Measurements from ENCODE around the gene CNOT10.
"Not testable (repeated sequence)": the region's sequence is repeated elsewhere in the genome, so short reads cannot be mapped to it uniquely, and the experiment has no call there.

CNOT10 gene, protein sequence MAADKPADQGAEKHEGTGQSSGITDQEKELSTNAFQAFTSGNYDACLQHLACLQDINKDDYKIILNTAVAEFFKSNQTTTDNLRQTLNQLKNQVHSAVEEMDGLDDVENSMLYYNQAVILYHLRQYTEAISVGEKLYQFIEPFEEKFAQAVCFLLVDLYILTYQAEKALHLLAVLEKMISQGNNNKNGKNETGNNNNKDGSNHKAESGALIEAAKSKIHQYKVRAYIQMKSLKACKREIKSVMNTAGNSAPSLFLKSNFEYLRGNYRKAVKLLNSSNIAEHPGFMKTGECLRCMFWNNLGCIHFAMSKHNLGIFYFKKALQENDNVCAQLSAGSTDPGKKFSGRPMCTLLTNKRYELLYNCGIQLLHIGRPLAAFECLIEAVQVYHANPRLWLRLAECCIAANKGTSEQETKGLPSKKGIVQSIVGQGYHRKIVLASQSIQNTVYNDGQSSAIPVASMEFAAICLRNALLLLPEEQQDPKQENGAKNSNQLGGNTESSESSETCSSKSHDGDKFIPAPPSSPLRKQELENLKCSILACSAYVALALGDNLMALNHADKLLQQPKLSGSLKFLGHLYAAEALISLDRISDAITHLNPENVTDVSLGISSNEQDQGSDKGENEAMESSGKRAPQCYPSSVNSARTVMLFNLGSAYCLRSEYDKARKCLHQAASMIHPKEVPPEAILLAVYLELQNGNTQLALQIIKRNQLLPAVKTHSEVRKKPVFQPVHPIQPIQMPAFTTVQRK

DNA sequence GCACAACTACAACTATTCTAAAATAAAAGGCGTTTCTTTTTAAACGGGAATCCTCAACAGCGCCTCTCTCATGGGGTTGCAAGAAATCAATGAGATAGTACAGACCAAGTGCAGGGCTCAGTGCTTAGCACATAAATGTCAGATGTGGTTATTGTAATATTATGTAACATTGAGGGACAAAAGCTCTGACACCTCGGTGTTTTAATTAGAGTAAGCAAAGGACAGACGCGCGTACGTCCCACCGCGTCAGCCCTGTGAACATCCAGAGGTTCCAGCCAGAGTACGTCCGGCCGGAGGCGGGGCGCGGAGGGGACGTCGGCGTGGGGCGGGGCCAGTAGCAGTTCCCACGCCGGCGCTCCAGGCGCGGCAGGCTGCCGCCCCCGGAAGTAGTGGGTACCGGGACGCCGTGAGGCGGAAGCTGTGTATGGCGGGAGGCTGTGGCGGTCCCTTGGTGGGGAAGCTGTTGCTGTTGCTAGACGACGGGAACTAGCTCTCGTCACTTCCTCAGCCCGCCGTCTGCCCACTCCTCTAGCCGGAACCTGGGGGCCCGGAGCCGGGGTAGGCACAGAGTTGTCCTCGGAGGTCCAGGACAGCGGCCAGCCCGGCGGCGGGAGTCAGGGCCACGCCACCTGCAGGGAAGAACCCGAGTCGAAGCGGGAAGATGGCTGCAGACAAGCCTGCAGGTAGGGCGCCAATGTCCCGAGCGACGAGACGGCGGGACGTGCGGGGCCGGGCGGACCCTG lies at the start of gene CNOT10:
Gene CNOT10 (plus strand): TSS at position 389 of the 743 bp plus-strand sequence. CDS start 273 bp downstream, at position 662.
- DNase-seq: peak; percentile 96

DNA sequence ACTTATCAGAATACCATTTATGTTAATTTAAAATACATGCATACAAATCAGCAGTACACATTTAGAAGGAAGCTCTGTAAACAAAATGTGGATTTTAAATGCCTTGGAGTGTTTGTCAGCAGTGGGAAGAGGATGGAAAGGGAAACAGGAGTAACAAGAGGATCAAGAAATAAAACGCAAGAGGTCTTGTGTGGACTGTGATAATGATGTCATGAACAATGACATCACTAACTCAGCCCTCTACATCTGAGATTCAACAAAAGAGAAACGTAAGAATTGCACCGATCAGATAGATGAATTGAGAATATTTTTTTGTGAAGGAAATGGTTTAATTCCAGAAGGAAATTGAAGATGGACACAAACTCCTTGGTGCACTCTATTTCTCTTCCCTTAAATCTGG lies 44.0 kb upstream of the CNOT10 start:
- no peak for DNase-seq

DNA sequence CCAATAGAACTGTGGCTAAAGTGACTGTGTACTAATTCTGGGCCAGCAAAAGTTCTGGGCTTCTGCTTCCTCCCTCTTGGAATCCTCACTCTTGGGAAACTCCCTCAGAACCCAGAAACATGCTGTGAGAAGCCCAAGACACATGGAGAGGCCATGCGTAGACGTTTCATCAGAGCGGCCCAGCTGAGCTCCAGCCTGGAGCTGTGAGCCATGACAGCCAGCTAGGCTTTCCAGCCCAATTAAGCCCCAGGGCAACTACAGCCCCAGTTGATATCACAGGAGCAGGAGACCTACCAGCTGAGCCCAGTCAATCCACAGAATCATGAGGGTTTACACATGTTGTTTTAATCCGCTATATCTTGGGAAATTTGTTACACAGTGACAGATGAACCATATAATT lies 43.6 kb upstream of the CNOT10 start:
- no peak for DNase-seq

DNA sequence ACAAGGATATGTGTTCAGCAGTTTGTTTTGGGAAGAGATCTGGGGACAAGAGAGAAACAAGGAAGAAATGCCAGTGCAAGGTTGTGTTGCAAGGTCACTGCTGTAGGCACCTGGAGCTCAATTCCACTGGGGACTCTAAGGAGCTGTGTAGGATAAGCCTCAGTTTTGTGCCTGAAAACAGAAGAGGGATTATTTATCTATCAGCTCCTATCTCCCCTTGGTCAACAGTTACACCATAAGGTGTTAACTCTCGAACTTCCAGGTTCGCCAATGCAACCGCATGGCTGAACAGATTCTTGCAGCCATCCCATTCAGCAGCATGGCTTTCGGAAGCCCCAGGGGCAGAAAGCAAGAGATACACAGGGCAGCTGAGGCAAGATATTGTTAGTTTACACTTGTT lies 41.6 kb upstream of the CNOT10 start:
- no peak for DNase-seq

DNA sequence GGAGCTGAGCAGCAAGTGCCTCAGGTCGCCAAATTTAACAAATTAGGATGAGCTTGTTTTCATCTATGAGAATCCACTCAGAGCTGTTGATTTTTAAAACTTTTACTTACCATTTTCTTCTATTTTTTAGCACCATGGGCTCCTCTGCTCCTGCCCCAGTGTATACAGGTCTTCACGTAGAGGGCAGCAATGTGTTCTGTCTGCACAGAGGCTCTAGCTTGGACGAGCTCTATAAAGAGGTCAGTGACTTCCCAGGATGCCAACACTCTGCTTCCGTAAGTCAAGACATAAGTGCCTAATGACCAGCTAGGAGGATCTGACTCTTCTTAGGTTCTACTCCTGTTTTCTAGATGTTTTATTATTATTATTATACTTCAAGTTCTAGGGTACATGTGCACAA lies 41.2 kb upstream of the CNOT10 start:
- no peak for DNase-seq

DNA sequence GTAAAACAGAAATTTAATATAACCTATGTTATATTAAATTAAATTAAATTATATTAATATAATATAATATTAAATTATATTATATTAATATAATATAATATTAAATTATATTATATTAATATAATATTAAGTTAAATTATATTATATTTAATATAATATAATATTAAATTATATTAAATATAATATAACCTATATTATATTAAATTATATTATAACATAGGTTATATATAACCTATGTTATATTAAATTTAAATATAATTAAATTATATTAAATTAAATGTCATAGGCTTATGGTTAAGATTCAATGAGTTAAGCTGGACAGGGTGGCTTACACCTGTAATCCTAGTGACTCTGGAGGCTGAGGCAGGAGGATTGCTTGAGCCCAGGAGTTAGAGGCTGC lies 40.6 kb upstream of the CNOT10 start:
- no peak for DNase-seq

DNA sequence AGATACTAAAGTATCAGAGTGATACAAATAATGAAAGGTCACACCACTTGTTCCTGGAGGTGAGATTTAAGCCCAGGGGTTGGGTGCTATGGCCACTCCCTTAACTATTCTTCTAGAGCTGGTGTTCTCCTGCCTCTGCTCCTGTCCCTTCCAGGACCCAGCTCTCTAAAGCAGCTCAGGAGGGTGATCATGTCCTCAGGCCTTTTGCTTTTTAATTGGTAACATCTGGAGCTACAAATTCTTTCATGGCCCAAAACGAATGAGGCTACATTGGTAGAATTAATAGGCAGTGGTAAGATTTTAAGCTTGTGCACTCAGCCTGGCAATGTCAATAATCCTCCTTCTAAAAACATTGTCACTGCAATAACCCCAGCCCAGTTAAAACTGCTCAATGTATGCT lies 38.2 kb upstream of the CNOT10 start:
- DNase-seq: no peak

DNA sequence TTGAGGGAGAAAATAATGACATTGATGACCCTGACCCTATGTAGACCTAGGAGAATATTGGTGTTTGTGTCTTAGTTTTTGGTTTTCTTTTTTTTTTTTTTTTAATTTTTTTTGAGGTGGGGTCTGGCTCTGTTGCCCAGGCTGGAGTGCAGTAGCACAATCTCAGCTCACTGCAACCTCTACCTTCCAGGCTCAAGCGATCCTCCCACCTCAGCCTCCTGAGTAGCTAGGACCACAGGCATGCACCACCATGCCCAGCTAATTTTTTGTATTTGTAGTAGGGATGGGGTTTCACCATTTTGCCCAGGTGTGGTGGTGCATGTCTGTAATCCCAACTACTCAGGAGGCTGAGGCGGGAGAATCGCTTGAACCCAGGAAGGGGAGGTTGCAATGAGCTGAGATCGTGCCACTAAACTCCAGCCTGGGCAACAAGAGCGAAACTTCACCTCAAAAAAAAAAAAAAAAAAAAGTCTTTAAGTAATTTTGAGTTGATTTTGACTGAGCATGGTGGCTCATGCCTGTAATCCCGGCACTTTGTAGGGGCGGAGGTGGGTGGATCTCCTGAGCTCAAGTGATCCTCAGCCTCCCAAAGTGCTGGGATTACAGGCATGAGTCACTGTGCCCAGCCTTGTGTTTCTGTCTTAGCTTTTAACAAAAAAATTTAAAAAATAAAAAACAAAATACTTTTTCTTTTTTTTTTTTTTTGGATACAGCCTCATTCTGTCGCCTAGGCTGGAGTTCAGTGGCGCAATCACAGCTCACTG lies 32.5 kb upstream of the CNOT10 start:
- not testable (repeated sequence) for DNase-seq

DNA sequence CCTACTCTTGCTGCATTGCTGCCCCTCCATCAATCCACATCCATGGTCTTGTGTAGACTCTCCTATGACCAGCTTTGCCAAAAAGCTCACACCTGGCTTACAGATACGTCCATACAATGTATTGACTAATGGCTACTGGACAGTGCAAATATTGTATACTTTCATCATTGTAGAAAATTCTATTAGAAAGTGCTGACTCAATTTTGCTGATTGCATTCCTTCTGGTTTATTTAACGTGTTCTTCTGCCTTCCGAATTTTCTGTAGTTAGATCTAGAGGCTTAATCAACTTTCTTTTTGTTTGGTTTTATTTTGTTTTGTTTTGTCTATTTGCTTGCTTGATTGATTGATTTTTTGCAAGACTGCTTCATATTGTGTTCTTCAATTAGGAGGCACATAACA lies 29.8 kb upstream of the CNOT10 start:
- no peak for DNase-seq

DNA sequence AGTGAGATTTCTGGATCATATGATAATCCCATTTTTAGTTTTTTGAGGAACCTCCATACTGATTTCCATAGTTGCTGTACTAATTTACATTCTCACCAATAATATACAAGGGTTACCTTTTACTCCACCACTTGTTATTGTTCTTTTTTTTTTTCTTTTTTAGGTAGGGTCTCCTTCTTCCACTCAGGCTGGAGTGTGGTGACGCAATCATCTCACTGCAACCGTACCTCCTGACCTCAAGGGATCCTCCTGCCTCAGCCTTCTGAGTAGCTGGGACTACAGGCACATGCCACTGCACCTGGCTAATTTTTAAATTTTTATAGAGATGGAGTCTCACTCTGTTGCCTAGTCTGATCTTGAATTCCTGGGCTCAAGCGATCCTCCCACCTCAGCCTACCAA lies 24.4 kb upstream of the CNOT10 start:
- no peak for DNase-seq

DNA sequence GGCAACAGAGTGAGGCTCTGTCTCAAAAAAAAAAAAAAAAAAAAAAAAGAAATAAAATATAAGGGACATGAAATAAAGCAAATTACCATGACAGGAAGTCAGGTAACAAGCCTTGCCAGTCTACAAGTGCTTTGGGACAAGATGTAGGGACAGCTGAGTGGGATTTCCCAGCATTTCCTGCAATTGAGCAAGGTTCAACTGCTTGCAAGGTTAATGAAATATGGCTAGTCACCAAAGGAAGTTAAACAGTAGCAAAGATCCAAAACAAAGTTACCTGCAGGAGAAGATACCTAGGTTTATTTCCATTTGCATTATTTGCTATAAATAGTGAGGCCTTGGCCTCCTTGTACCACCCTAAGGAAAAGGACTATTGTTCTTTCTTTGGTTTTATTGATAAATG lies 22.3 kb upstream of the CNOT10 start:
- no peak for DNase-seq

DNA sequence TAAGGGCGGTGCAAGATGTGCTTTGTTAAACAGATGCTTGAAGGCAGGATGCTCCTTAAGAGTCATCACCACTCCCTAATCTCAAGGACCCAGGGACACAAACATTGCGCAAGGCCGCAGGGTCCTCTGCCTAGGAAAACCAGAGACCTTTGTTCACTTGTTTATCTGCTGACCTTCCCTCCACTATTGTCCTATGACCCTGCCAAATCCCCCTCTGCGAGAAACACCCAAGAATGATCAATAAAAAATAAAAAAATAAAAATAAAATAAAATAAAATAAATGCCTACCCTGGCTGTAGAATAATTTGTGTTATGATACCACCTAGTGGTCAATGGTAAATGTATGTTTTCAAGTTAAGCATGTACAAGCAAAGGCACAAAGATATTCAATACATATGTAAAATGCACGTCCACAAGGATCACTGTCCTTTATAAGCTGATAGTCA lies 20.3 kb upstream of the CNOT10 start:
- DNase-seq: not testable (repeated sequence)

DNA sequence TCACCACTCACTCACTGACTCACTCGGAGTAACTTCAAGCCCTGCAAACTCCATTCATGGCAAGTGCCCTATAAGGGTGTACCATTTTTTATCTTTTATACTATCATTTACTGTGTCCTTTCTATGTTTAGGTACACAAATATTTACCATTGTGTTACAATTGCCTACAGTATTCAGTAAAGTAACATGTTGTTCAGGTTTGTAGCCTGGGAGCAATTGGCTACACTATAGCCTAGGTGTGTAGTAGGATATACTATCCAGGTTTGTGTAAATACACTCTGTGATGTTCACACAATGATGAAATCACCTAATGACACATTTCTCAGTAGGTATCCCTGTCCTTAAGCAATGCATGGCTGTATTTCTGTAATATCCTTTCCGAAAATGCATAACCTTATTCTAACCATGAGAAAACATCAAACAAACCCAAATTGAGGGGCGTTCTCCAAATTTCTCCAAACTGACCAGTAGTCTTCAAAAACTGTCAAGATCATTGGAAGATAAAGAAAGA lies 17.9 kb upstream of the CNOT10 start:
- no peak for DNase-seq

DNA sequence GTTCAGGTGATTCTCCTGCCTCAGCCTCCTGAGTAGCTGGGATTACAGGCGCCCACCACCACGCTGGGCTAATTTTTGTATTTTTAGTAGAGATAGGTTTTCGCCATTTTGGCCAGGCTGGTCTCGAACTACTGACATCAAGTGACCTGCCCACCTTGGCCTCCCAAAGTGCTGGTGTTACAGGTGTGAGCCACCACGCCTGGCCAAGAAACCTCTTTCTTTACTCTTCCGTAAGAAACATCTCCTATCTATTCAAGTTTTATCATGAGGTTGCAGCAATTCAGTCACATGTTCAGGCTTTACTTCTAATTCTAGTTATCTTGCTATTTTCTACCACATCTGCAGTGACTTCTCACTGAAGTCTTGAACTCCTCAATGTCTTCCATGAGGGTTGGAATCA lies 15.8 kb upstream of the CNOT10 start:
- DNase-seq: not testable (repeated sequence)

DNA sequence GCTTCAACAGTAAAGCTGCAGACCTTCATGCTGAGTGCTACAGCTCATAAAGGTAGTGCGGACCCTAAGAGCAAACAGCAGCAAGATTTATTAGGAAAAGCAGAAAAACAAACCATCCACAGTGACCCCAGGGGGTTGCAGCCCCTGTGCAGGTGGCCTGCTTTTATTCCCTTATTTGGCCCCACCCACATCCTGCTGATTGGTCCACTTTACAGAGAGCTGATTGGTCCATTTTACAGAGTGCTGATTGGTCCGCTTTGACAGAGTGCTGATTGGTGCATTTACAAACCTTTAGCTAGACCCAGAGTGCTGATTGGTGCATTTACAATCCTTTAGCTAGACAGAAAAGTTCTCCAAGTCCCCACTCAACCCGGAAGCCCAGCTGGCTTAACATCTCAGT lies 11.3 kb upstream of the CNOT10 start:
- not testable (repeated sequence) for DNase-seq

DNA sequence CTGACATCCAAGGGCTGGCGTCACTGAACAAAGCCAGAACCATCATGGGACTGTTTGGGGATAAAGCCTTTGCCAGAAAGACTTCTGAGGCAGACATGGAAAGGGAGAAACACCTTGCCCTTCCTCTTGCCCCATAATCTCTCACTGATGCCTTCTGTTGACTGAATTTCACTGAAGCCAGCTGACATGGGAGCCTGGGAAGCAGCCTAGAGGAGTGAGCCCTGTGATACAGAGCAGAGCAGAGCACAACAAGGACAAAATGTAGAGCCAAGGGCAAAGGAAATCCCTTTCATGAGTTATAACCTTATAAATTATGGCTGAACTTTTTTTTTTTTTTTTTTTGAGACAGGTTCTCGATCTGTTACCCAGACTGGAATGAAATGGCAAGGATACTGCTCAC lies 9.8 kb upstream of the CNOT10 start:
- no peak for DNase-seq

DNA sequence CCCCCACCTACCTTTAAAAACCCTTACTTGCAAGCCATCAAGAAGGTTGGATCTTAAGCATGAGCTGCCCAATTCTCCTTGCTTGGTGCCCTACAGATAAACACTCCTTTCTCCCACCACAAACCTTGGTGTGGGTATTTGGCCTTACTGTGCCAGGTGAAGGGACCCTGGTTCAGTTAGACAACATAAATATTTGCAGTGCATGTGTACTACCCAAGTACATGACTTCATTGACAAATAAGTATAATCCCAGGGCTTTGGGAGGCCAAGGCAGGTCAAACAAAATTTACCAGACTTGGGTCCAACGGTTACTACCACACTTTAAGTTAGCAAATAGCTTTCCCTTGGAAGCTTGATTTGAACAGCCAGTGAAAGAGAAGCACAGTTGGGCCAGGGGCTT lies 9.3 kb upstream of the CNOT10 start:
- DNase-seq: no peak

DNA sequence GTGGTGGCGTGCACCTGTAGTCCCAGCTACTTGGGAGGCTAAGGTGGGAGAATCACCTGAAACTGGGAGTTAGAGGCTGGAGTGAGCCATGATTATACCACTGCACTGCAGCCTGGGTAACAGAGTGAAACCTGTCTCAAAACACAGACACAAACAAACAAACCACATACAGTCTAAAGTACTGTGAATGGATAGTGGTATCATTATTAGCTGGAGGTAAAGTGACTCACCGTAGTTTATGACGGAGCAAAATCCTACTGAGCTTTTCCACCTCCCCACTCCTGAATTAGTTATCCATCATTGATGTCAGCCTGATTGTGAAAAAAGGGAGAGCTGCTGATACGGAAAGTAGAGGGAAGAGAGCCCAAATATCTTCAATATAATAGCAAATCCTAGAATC lies 3.2 kb upstream of the CNOT10 start:
- DNase-seq: no peak

DNA sequence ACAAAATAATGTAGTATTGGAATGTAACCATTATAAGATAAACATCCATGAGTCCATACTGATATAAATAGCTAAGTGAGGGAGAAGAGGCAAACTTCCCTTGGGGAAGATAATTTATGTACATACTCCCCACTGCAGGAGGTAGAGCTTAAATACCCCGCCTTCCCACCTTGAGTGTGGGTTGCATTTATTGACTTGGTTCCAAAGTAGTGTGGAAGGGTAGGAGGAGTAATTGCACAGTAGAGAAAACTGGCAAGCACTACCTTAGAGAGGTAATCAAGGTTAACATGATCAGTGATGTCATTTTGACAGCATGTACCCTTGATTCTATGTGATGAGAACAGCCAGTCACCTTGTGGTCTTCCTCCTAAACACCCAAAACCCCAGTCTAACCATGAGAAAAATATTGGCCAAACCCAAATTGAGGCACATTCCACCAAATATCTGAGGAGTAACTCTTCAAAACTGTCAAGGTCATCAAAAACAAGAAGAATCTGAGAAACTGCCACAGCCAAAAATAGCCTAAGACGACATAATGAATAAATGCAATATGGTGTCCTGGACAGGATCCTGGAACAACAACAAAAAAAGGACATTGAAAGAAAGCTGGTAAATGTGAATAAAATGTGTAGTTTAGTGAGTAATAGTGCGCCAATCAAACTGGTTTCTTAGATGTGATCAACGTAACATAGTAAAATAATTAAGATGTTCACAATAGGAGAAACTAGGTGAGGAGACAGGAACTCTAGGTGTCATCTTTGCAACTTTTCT lies 774 bp upstream of the CNOT10 start:
- no peak for DNase-seq

DNA sequence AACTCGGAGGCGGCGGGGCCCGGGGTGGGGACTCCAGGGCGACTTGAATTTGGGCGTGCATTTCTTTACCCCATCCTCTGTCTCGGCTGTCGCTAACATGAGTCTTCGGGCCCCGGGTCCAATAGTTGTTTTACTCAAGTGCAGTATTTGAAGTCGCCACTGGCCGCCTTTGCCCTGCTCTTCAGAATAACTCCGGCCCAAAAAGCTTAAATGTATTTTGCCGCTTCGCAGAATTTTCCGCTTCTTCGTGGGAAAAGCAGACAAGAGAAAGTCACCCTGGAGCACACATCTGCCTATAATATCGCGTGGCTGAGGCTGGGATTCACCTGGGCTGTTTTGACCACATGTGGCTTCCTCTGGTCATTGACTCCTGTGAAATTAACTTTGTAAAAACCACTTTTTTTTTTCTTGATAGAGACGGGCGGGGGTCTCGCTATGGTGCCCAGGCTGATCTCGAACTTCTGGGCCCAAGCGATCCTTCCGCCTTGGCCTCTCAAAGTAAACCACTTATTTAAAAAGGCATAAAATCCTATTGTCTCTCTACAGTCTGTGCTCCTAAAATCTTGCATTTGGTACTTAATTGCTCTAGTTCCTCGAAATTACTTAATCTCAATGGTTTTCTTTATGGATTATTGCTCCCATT lies 676 bp downstream of the CNOT10 start:
- no peak for DNase-seq

DNA sequence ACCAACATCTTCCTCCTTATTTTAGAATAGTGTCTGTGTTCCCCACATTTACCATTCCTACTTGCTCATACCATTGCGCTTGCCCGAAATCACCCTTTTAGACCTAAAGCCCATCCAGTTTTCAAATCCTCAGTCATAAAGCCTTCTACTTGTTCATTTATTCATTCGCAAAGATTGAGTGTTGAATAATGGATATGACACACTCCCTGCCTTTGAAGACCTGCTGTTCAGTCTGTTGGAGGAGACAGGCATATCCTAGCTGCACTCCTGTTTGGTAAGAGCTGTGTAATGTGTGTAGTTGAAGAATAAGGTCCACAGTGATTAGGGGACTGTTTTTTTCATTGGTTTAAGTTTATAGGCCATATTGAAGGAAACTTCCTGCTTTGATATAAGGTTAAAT lies 1.7 kb downstream of the CNOT10 start:
- no peak for DNase-seq

Measured in stimulated activated CD4-positive, alpha-beta T cell treated with anti-CD3 and anti-CD28 coated beads, Interleukin-4, amount 100 ng/mL, for 24 hours (primary cell).